K562 (cell line): ENCODE results near the gene C1orf50. TPM values are rescaled to one million over a fixed set of nuclear protein-coding genes. Genes with fewer than 3 reads are reported as not detected.

ENCODE experiments used
- CC2D1A ChIP-seq: fragments of 450-650 bp; IDR thresholded peaks from 2 replicates; pipeline ENCODE4 v1.6.1; 2017; ENCODE audit warnings: mild to moderate bottlenecking
- E4F1 ChIP-seq: fragments of 250-450 bp; sonication (Bioruptor Pico); IDR thresholded peaks from 2 replicates; pipeline ENCODE4 v1.5.0; 2021; ENCODE audit warnings: mild to moderate bottlenecking, borderline replicate concordance
- HNRNPH1 ChIP-seq: fragments of 200-400 bp; formaldehyde crosslinking; optimal IDR thresholded peaks from 2 replicates; pipeline ENCODE3; 2017; ENCODE audit warnings: low read depth, mild to moderate bottlenecking, low read length, moderate library complexity
- ILF3 ChIP-seq: fragments of 450-650 bp; IDR thresholded peaks from 2 replicates; pipeline ENCODE4 v1.6.1; 2018; ENCODE audit warnings: antibody characterized with exemption, mild to moderate bottlenecking, moderate library complexity, borderline replicate concordance
- KDM4B ChIP-seq, 2 experiments: fragments of 450-650 bp in 1 of 2; sonication (generic) in 1 of 2; IDR thresholded peaks; 2 replicates each; pipeline ENCODE4 v1.6.1; 2016 to 2017; ENCODE audit warnings: borderline replicate concordance in 2 of 2, antibody characterized with exemption in 1 of 2, low read depth in 1 of 2, mild to moderate bottlenecking in 1 of 2
- NBN ChIP-seq: fragments of 450-650 bp; IDR thresholded peaks from 2 replicates; pipeline ENCODE4 v1.6.1; 2016; ENCODE audit warnings: low read depth, mild to moderate bottlenecking
- NR1H2 ChIP-seq: sonication (generic); formaldehyde crosslinking; IDR thresholded peaks from 2 replicates; pipeline ENCODE4 v1.4.0; 2020; ENCODE audit warnings: mild to moderate bottlenecking, missing genetic modification reagents
- NR2C1 ChIP-seq, 2 experiments: fragments of 450-650 bp; IDR thresholded peaks; 2 replicates each; pipeline ENCODE4 v1.6.1; 2017; ENCODE audit warnings: mild to moderate bottlenecking in 2 of 2, antibody characterized with exemption in 1 of 2, inconsistent platforms in 1 of 2, missing compliant biosample characterization in 1 of 2, missing genetic modification characterization in 1 of 2
- POLR2H ChIP-seq: IDR thresholded peaks from 2 replicates; pipeline ENCODE4 v1.6.1; 2016; ENCODE audit warnings: missing genetic modification characterization, low read depth, mild to moderate bottlenecking, control low read depth, missing compliant biosample characterization, moderate library complexity
- RBM39 ChIP-seq: fragments of 200-400 bp; formaldehyde crosslinking; optimal IDR thresholded peaks from 2 replicates; pipeline ENCODE3; 2018; ENCODE audit warnings: low read depth, low read length
- TCF7 ChIP-seq: sonication (generic); IDR thresholded peaks from 2 replicates; pipeline ENCODE4 v1.6.1; 2016; ENCODE audit warnings: antibody characterized with exemption, borderline replicate concordance
- ZNF77 ChIP-seq: fragments of 250-450 bp; sonication (Bioruptor Pico); IDR thresholded peaks from 2 replicates; pipeline ENCODE4 v1.5.0; 2020
- polyA plus RNA-seq, 8 experiments: library from polyadenylated mRNA; depleted of rRNA in 4 of 8; stranded (reverse) in 5 of 8; unstranded in 3 of 8; fragments of >200 nt; fragmentation: Nextera tagmentation in 2 of 8; fragmentation: Illumina TruSeq in 1 of 8; extraction: Ambion mirVana in 2 of 8; extraction: Trizol in 1 of 8; gene quantifications; 2 replicates each; pipeline versions ENCODE4 v1.2.1 to v1.2.3, GENCODE V29; 2011 to 2014; ENCODE audit warnings: inconsistent platforms in 1 of 8, missing spikeins in 1 of 8
- total RNA-seq, 7 experiments: library from RNA; depleted of rRNA in 6 of 7; stranded (reverse); fragments of >200 nt in 6 of 7; fragmentation: Illumina TruSeq in 2 of 7; extraction: Trizol in 2 of 7; gene quantifications; 2 replicates each; pipeline versions ENCODE4 v1.2.1 to v1.2.3, GENCODE V29; 2011 to 2021; ENCODE audit warnings: low replicate concordance in 1 of 7
- TF ChIP-seq, protein P1 (sequence below): fragments of 450-650 bp; formaldehyde crosslinking; IDR thresholded peaks from 2 replicates; pipeline ENCODE4 v1.4.0; 2020; ENCODE audit warnings: mild to moderate bottlenecking, moderate library complexity
- TF ChIP-seq, protein P2 (sequence below): fragments of 450-650 bp; IDR thresholded peaks from 2 replicates; pipeline ENCODE4 v1.6.1; 2016; ENCODE audit warnings: antibody characterized with exemption
- TF ChIP-seq, protein P3 (sequence below): sonication (generic); formaldehyde crosslinking; IDR thresholded peaks from 2 replicates; pipeline ENCODE4 v1.5.0; 2020; ENCODE audit warnings: missing genetic modification reagents
- TF ChIP-seq, protein P4 (sequence below): conservative IDR thresholded peaks from 2 replicates; pipeline ENCODE4 v1.6.1; 2011; ENCODE audit warnings: low read depth, mild to moderate bottlenecking, low read length; ENCODE audit not compliant: control insufficient read depth
- TF ChIP-seq, protein P5 (sequence below): sonication (generic); formaldehyde crosslinking; IDR thresholded peaks from 2 replicates; pipeline ENCODE4 v1.8.0; 2022; ENCODE audit warnings: mild to moderate bottlenecking, low read depth, missing genetic modification reagents

Gene C1orf50
- total and polyA plus RNA-seq, 9 of the 15 experiments (the other 6 are each of a cell fraction or from before 2014, with no cell fraction given), result 0.55 to 13.9 (median 5.2) TPM

- TF ChIP-seq RBM39 (no peak), CC2D1A (peak; percentile 81), KDM4B (IDR thresholded peaks at IDR 0.05; ENCODE audit: borderline replicate concordance in 2 of 2, low read depth in 1 of 2) (no peak), NBN (no peak), POLR2H (no peak), E4F1 (no peak), ZNF77 (CRISPR knock-in tag) (no peak), NR1H2 (CRISPR knock-in tag) (0 out of 2 replicates have a peak, but pooled peaks have one; percentile 31), ILF3 (no peak), HNRNPH1 (no peak), TCF7 (no peak), NR2C1 (IDR thresholded peaks at IDR 0.05) (no peak), NR2C1 (tag; IDR thresholded peaks at IDR 0.05) (no peak)
- TF ChIP-seq, protein P1, sequence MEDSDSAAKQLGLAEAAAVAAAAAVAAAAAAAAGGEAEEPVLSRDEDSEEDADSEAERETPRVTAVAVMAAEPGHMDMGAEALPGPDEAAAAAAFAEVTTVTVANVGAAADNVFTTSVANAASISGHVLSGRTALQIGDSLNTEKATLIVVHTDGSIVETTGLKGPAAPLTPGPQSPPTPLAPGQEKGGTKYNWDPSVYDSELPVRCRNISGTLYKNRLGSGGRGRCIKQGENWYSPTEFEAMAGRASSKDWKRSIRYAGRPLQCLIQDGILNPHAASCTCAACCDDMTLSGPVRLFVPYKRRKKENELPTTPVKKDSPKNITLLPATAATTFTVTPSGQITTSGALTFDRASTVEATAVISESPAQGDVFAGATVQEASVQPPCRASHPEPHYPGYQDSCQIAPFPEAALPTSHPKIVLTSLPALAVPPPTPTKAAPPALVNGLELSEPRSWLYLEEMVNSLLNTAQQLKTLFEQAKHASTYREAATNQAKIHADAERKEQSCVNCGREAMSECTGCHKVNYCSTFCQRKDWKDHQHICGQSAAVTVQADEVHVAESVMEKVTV (CRISPR knock-in tag), result peak; percentile 93
- TF ChIP-seq, protein P2, sequence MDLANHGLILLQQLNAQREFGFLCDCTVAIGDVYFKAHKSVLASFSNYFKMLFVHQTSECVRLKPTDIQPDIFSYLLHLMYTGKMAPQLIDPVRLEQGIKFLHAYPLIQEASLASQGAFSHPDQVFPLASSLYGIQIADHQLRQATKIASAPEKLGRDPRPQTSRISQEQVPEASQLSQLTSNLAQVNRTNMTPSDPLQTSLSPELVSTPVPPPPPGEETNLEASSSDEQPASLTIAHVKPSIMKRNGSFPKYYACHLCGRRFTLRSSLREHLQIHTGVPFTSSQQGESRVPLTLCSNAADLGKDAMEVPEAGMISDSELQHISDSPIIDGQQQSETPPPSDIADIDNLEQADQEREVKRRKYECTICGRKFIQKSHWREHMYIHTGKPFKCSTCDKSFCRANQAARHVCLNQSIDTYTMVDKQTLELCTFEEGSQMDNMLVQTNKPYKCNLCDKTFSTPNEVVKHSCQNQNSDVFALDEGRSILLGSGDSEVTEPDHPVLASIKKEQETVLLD, result no peak
- TF ChIP-seq, protein P3, sequence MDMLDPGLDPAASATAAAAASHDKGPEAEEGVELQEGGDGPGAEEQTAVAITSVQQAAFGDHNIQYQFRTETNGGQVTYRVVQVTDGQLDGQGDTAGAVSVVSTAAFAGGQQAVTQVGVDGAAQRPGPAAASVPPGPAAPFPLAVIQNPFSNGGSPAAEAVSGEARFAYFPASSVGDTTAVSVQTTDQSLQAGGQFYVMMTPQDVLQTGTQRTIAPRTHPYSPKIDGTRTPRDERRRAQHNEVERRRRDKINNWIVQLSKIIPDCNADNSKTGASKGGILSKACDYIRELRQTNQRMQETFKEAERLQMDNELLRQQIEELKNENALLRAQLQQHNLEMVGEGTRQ (CRISPR knock-in tag), result no peak
- TF ChIP-seq, protein P4, sequence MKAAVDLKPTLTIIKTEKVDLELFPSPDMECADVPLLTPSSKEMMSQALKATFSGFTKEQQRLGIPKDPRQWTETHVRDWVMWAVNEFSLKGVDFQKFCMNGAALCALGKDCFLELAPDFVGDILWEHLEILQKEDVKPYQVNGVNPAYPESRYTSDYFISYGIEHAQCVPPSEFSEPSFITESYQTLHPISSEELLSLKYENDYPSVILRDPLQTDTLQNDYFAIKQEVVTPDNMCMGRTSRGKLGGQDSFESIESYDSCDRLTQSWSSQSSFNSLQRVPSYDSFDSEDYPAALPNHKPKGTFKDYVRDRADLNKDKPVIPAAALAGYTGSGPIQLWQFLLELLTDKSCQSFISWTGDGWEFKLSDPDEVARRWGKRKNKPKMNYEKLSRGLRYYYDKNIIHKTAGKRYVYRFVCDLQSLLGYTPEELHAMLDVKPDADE, result no peak
- TF ChIP-seq, protein P5, sequence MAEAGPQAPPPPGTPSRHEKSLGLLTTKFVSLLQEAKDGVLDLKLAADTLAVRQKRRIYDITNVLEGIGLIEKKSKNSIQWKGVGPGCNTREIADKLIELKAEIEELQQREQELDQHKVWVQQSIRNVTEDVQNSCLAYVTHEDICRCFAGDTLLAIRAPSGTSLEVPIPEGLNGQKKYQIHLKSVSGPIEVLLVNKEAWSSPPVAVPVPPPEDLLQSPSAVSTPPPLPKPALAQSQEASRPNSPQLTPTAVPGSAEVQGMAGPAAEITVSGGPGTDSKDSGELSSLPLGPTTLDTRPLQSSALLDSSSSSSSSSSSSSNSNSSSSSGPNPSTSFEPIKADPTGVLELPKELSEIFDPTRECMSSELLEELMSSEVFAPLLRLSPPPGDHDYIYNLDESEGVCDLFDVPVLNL (CRISPR knock-in tag), result no peak
Measured at GRCh38 chr1:42777852-42778251, 10.8 kb downstream of the C1orf50 start (continued).
